HG02571 (cell line): Measurements from ENCODE around the gene DPY19L1.
"Not testable (repeated sequence)": the region's sequence is repeated elsewhere in the genome, so short reads cannot be mapped to it uniquely, and the experiment has no call there.

Experiments
- ATAC-seq: cut with Tn5 transposase; IDR thresholded peaks from one replicate; pipeline ENCODE4 v1.9.1; 2021; ENCODE audit warnings: mild to moderate bottlenecking, moderate library complexity; ENCODE audit not compliant: unreplicated experiment

Gene DPY19L1

GRCh38 chr7:35035511-35035961, 1.7 kb downstream of the DPY19L1 start:
- ATAC-seq = no peak

DNA sequence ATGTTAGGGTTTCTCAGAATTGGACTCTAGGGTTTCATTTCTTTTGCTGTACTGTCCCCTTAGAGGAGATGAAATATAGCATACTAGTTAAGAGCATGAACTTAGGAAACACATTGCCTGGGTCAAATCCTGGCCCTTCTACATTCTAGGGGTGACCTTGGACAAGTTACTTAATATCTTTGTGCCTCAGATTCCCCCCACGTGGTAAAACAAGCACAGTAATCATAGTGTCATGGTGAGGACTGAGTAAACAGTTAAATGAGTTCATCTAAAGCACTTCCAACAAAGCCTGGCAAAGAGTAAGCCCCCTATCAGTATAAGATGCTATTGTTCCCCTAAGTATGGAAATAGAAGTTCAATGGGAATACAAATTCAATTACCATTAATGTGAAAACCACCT, 5.1 kb downstream of the DPY19L1 start:
- no peak for ATAC-seq

GRCh38 chr7:35030848-35031247, 6.4 kb downstream of the DPY19L1 start:
- ATAC-seq = no peak

DNA sequence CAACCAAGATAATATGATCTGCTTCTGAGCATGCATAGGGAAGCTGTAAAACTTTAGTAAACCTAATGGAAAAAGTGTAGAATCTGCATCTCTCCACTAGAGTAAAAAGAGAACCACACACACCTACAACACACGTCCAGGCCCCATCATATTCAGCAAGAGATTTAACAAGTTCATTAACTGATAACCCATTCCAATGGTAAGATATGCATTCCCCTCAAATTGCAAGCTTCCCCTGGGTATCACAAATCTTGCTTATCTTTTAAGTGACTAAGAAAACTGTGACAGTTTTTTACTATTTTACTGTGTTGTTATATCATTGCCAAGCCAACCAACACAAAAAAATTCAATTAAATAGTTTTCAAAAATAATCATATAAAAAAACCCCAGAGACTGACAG, 8.0 kb downstream of the DPY19L1 start:
- ATAC-seq = no peak

- ATAC-seq = no peak
Observed at GRCh38 chr7:35026150-35026549, 11.1 kb downstream of the DPY19L1 start.

GRCh38 chr7:35025369-35025870, 11.9 kb downstream of the DPY19L1 start:
- no peak for ATAC-seq

- ATAC-seq = no peak
Observed at GRCh38 chr7:35024298-35024697, 13.0 kb downstream of the DPY19L1 start.

DNA sequence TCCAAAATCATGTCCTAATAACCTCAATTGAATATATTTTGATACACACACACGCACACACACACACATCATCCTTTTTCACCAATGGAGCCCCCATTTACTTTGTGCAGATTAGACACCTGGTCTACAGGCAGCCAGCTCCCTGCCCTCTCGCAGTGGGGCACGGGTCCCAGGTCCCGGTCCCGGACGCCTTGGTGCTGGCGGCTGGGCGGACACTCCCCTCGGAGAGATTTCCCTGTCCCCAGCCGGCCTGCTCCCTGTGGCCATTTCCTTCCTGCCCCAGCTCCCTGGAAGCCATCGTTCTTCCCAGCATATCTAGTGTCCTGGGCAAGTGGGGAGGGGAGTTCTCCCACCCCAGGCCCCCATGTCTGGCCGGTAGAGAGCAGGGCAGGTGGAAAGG, 14.6 kb downstream of the DPY19L1 start:
- no peak for ATAC-seq

DNA sequence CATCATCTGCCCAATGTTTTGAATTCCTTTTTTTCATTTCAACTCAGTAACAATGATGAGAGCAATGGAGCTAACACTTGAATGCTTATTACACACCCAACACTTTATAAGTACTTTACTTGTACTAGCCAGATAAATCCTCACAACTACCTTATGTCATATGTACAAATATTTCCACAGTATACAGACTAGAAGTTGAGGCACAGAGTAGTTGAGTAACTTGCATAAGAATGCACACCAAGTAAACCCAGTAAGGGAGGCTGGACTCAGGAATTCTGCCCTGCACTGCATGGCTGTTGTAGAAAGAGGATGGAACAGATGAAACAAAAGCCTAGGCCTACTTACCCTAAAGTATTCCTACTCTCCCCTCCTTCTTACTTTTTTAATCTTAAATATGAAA, 15.8 kb downstream of the DPY19L1 start:
- ATAC-seq = no peak

DNA sequence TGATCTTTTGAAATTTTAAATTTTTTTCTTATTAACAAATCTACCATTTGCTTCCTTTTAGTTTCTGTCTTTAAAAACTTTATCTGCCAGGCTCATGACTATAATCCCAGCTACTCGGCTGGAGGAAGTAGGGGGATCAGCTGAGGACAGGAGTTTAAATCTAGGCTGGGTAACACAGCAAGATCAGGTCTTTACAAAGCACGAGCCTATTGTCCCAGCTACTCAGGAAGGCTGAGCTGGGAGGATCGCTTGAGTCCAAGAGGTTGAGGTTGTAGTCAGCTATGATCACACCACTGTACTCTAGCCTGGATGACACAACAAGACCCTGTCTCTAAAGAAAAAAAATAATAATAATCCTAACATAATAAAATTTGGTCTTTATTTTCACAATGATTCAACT, 17.5 kb downstream of the DPY19L1 start:
- ATAC-seq = no peak

- ATAC-seq = no peak
Observed at GRCh38 chr7:35019179-35019729, 18.0 kb downstream of the DPY19L1 start.

GRCh38 chr7:35015346-35015859, 21.9 kb downstream of the DPY19L1 start:
- no peak for ATAC-seq

- ATAC-seq = no peak
Observed at GRCh38 chr7:35012160-35012559, 25.1 kb downstream of the DPY19L1 start.

DNA sequence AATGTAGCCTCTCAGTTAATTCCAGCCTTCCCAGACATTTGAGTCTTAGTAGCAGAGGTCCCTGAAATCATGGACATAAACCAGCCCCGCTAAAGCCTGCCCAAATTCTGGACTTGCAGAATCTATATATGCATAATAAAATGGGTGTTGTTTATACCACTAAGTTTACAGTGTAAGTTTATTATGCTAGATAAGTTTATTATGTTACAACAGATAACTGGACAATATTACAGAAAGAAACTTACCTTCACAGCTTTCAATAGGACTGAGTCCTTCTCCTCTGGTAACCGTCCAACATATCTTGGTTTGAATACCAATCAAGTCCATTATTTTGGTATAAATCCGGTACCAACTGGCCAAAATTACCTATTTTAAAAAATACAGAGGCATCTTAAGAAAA, 26.2 kb downstream of the DPY19L1 start:
- ATAC-seq = no peak

DNA sequence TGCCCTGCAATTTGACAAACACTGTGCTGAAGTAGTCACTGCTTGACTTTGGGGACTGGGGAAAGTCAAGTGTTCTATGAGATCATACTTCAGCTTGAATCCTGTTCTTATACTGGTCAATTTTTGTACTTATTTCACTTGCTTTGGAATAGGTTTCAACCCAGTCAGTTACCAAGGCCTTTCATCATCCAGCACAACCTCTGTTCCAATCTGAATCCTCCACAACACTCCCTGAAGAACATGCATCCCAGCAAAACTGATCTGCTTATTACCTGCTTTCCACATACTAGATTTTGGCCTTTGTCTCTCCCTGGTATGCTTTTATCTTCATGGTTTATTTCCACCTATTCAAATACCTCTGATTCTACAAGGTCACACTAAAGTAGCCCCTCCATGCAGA, 29.5 kb downstream of the DPY19L1 start:
- ATAC-seq = no peak

DNA sequence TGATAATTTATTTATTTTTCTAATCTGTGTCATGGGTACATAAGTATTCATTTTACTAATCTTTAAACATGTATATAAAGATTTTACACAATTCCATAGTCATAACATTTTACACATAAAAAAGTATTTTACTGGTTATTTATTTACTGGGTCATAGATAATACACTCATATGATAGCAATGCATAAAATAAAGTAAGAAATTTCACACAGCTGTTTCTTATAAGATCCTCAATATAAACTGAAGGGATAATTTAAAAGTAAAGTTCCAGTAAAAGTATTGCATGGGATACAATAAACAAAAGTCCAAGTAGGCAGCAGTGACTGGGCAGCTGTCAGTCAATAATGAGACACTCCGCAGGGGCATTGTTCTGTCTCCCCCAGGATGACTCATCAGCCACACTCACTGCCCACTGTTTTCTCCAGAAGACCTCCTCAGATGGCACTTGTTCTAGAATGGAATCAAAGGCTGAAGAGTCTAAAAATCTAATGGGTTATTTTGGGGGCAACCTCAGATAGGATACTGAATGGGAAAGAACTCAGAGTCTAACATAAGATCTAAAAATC, 32.7 kb downstream of the DPY19L1 start:
- no peak for ATAC-seq

- ATAC-seq = no peak
Observed at GRCh38 chr7:35003679-35004303, 33.5 kb downstream of the DPY19L1 start.

- not testable (repeated sequence) for ATAC-seq
Observed at GRCh38 chr7:35003177-35003650, 34.1 kb downstream of the DPY19L1 start.

DNA sequence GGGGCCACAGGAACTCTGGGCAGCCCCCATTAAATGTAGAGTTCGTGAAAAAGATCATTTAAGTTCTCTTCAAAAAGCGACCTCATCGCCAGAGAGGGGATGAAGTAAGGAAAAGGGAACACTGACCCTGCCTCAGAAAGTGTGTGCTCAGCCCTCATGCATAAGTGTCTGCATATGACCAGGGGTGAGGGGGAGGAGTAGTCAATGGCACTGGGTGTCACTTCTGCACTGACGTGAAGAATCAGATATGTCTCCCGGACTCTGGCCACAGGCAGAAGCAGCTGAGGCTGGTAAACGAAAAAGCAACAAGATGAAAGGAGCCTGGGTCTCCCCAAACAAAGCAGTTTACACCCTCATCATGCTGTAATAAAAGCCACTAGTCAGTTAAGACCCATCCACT, 39.0 kb downstream of the DPY19L1 start:
- ATAC-seq = not testable (repeated sequence)

- not testable (repeated sequence) for ATAC-seq
Observed at GRCh38 chr7:34996423-34997090, 40.7 kb downstream of the DPY19L1 start.

DNA sequence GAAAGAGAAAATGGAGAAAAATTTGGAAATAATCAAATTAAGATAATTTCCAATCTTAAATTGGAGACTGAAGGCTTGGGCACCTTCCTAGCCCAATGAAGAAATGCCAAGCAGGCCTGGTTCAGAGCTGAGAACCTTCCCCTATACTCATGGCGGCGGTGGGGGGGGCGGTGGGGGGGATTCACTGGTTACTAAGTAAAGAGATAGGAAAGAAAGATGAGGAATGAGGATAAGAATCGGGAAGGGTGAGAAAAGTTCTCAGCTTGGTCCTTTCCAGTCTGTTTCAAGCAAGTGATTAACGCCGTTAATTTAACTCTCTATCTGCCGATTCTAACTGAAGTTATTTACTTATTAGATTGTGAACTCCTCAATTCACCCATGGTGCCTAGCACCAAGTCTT, 41.5 kb downstream of the DPY19L1 start:
- ATAC-seq = no peak
